OCI-LY1 (cell line): Measurements from ENCODE around the gene VOPP1.

Experiments
- H2AFZ ChIP-seq: fragments of 200-600 bp; sonication (generic), shearing (Covaris generic); 2 replicates; pipeline ENCODE4 v1.6.0; 2014; ENCODE audit warnings: antibody characterized with exemption, mild to moderate bottlenecking, low read length
- H3F3A ChIP-seq: fragments of 200-600 bp; sonication (generic), shearing (Covaris generic); 2 replicates; pipeline ENCODE4 v1.6.0; 2014; ENCODE audit warnings: mild to moderate bottlenecking, antibody characterized with exemption, low read length, moderate library complexity; ENCODE audit not compliant: insufficient read depth
- H3K27ac ChIP-seq: fragments of 200-600 bp; sonication (generic); 2 replicates; pipeline ENCODE4 v1.5.1; 2014; ENCODE audit warnings: low read length, mixed run types, mild to moderate bottlenecking, low read depth; ENCODE audit not compliant: poor library complexity, severe bottlenecking
- H3K27me3 ChIP-seq: fragments of 200-600 bp; sonication (generic); 2 replicates; pipeline ENCODE4 v1.6.0; 2014; ENCODE audit warnings: antibody characterized with exemption, mild to moderate bottlenecking, low read length, moderate library complexity; ENCODE audit not compliant: insufficient read depth
- H3K36me3 ChIP-seq: fragments of 200-600 bp; sonication (generic); 2 replicates; pipeline ENCODE4 v1.6.1; 2014; ENCODE audit warnings: mild to moderate bottlenecking, antibody characterized with exemption, low read length, moderate library complexity, mixed read lengths; ENCODE audit not compliant: insufficient read depth
- H3K4me1 ChIP-seq: fragments of 200-600 bp; sonication (generic); 2 replicates; pipeline ENCODE4 v1.5.1; 2014; ENCODE audit warnings: mild to moderate bottlenecking, low read length, moderate library complexity; ENCODE audit not compliant: insufficient read depth, severe bottlenecking
- H3K4me2 ChIP-seq: fragments of 200-600 bp; sonication (generic), shearing (Covaris generic); 2 replicates; pipeline ENCODE4 v1.6.1; 2014; ENCODE audit warnings: low read length
- H3K4me3 ChIP-seq: fragments of 200-600 bp; sonication (generic); 2 replicates; pipeline ENCODE4 v1.5.1; 2014; ENCODE audit warnings: low read length, low read depth, mild to moderate bottlenecking, mixed read lengths; ENCODE audit not compliant: poor library complexity, severe bottlenecking
- H3K79me2 ChIP-seq: fragments of 200-600 bp; shearing (Covaris generic); 2 replicates; pipeline ENCODE4 v1.6.1; 2016; ENCODE audit warnings: mixed run types, low read length, mixed read lengths; ENCODE audit not compliant: insufficient read depth
- H3K9ac ChIP-seq: fragments of 200-600 bp; sonication (generic), shearing (Covaris generic); 2 replicates; pipeline ENCODE4 v1.6.1; 2014; ENCODE audit warnings: mild to moderate bottlenecking, low read length, mixed read lengths
- H3K9me2 ChIP-seq: fragments of 200-600 bp; sonication (generic), shearing (Covaris generic); 2 replicates; pipeline ENCODE4 v1.6.1; 2014; ENCODE audit warnings: low read depth, mild to moderate bottlenecking, low read length, mixed read lengths
- H3K9me3 ChIP-seq: fragments of 200-600 bp; shearing (Covaris generic); 2 replicates; pipeline ENCODE4 v1.6.1; 2014; ENCODE audit warnings: low read length, mixed read lengths
- H4K20me1 ChIP-seq: fragments of 200-600 bp; sonication (generic), shearing (Covaris generic); 2 replicates; pipeline ENCODE4 v1.6.0; 2016; ENCODE audit warnings: mild to moderate bottlenecking, low read length; ENCODE audit not compliant: insufficient read depth
- EZH2 ChIP-seq: fragments of 200-600 bp; sonication (generic), shearing (Covaris generic); IDR thresholded peaks from 2 replicates; pipeline ENCODE4 v1.8.0; 2017; ENCODE audit warnings: borderline replicate concordance, mixed run types, mild to moderate bottlenecking, antibody characterized with exemption, low read length, moderate library complexity, mixed read lengths
- TF ChIP-seq, protein P1 (sequence below): fragments of 200-600 bp; sonication (generic), shearing (Covaris generic); IDR thresholded peaks from 2 replicates; pipeline ENCODE4 v1.5.1; 2017; ENCODE audit warnings: mild to moderate bottlenecking, antibody characterized with exemption, low read length, moderate library complexity, mixed read lengths

Gene VOPP1

DNA sequence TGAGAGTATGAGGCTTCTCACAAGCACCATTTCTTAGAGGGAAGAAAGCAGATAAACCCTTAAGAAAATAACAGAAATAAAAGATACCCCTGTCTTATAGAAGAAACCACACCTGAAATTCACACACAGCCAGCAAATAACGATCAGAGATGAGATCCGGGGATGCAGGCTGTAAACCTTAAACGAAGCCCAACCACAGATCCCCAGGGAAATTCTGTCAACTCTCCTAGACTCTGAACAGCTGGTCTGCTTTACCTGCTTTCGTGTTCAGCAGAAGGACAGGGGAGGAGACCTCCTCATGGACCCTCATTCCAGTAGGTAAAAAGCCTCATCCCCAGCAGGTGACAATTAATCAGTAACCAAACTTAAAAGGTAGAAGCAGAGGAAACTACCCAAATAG is 45.0 kb downstream of the VOPP1 start:
- Histone ChIP-seq H3K27ac (peak overlapping the region; percentile 77), H3K9ac (peak overlapping the region; percentile 26), H3F3A (no peaks in the 10 kb centered on the region), H3K4me1 (peaks cover 90% of the 10 kb centered on the region), H2AFZ (no peak overlapping the region), H3K79me2 (peaks cover 96% of the 10 kb centered on the region), H3K4me2 (peak overlapping the region; percentile 49), H3K36me3 (peaks cover 17% of the 10 kb centered on the region), H3K9me2 (no peaks in the 10 kb centered on the region), H3K9me3 (no peaks in the 10 kb centered on the region), H3K27me3 (no peaks in the 10 kb centered on the region), H4K20me1 (no peaks in the 10 kb centered on the region), H3K4me3 (peak overlapping the region; percentile 3)
- no peak for TF ChIP-seq EZH2

DNA sequence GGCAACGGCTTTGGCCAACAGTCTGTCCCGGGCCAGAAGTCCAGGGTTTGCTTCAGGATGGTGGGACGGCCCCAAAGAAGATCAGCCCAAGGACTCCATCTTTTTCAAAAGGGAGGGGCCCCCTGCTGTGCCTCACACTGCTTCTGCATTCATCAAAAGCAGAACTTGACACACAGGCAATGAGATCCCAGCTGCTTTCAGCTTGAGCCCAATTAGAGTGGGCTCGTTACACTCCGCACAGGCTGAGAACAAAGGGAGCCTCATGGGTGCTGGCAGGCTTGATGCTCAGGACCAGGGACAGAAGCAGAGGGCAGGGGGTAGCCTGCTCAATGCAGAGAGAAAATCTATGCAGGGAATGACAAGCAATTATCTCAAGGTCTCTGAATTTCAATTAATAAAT is 45.5 kb downstream of the VOPP1 start:
- no peak overlapping the region for H2AFZ ChIP-seq
- TF ChIP-seq, protein P1, sequence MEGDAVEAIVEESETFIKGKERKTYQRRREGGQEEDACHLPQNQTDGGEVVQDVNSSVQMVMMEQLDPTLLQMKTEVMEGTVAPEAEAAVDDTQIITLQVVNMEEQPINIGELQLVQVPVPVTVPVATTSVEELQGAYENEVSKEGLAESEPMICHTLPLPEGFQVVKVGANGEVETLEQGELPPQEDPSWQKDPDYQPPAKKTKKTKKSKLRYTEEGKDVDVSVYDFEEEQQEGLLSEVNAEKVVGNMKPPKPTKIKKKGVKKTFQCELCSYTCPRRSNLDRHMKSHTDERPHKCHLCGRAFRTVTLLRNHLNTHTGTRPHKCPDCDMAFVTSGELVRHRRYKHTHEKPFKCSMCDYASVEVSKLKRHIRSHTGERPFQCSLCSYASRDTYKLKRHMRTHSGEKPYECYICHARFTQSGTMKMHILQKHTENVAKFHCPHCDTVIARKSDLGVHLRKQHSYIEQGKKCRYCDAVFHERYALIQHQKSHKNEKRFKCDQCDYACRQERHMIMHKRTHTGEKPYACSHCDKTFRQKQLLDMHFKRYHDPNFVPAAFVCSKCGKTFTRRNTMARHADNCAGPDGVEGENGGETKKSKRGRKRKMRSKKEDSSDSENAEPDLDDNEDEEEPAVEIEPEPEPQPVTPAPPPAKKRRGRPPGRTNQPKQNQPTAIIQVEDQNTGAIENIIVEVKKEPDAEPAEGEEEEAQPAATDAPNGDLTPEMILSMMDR, result no peak
- no peak for TF ChIP-seq EZH2
- H3K4me1 ChIP-seq, result peaks cover 90% of the 10 kb centered on the region
- H3F3A ChIP-seq, result no peaks in the 10 kb centered on the region
- no peaks in the 10 kb centered on the region for H3K27me3 ChIP-seq
- no peaks in the 10 kb centered on the region for H3K9me3 ChIP-seq
- peak overlapping the region; percentile 26 for H3K9ac ChIP-seq
- H3K79me2 ChIP-seq, result peaks cover 98% of the 10 kb centered on the region
- H3K27ac ChIP-seq, result peak overlapping the region; percentile 77
- H4K20me1 ChIP-seq, result no peaks in the 10 kb centered on the region
- H3K9me2 ChIP-seq, result no peaks in the 10 kb centered on the region
- peaks cover 17% of the 10 kb centered on the region for H3K36me3 ChIP-seq
- peak overlapping the region; percentile 49 for H3K4me2 ChIP-seq
- peak overlapping the region; percentile 3 for H3K4me3 ChIP-seq

DNA sequence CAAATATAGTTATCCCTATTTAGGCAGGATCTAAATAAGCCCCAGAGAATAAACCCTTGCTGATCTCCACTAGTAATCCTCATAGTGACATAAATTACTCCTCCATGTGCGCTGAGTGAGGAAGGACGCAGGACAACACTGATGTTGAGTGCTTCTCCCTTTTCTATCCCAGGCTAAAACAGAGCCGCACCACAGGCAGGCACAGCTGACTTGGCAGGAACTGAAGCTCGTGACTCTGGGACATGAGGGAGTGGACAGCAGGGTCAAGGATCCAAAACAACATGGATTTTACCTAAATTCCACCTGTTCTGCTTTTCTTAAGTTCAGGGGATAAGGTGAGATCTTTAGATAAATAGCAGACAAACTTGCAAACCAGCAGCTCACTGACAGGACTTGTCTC is 46.0 kb downstream of the VOPP1 start:
- Histone ChIP-seq H4K20me1 (no peaks in the 10 kb centered on the region), H3K4me2 (peak overlapping the region; percentile 49; the same call in 1 of the 2 replicates), H3K4me1 (peaks cover 90% of the 10 kb centered on the region)

More for the DNA sequence above, 46.0 kb downstream of the VOPP1 start:
- H2AFZ ChIP-seq, result no peak overlapping the region
- no peaks in the 10 kb centered on the region for H3K27me3 ChIP-seq
- no peaks in the 10 kb centered on the region for H3F3A ChIP-seq
- H3K9me3 ChIP-seq, result no peaks in the 10 kb centered on the region
- peaks cover 17% of the 10 kb centered on the region for H3K36me3 ChIP-seq
- H3K79me2 ChIP-seq, result peaks cover 97% of the 10 kb centered on the region
- H3K4me3 ChIP-seq, result no peak overlapping the region
- H3K9ac ChIP-seq, result peak overlapping the region; percentile 1; the same call in 1 of the 2 replicates
- no peak for TF ChIP-seq EZH2
- TF ChIP-seq, protein P1, result no peak
- peak overlapping the region; percentile 77 for H3K27ac ChIP-seq
- H3K9me2 ChIP-seq, result no peaks in the 10 kb centered on the region
